ENCODE measurements around the gene STIM1.

- TF ChIP-seq ZNF274 (IDR thresholded peaks at IDR 0.05; ENCODE audit: low read depth, low read length), result no peak
- TF ChIP-seq YY1 (IDR thresholded peaks at IDR 0.05; ENCODE audit: insufficient read depth, insufficient read length), result no peak
Measured at GRCh38 chr11:3926458-3927095, 71.1 kb downstream of the STIM1 start.
